ENCODE measurements around the gene HACD2.

The HACD2 gene

GRCh38 chr3:123447416-123447748, 137.5 kb downstream of the HACD2 start:
- no peak for DNase-seq (ENCODE audit: low read depth, low spot score)

GRCh38 chr3:123446610-123447109, 138.2 kb downstream of the HACD2 start:
- DNase-seq (ENCODE audit: low read depth, low spot score), result no peak

GRCh38 chr3:123446210-123446609, 138.6 kb downstream of the HACD2 start:
- DNase-seq (ENCODE audit: low read depth, low spot score), result no peak

- DNase-seq (ENCODE audit: low read depth, low spot score), result no peak
These were observed 139.2 kb downstream of the HACD2 start for GRCh38 chr3:123445702-123446101.

GRCh38 chr3:123444744-123445143, 140.1 kb downstream of the HACD2 start:
- DNase-seq (ENCODE audit: low read depth, low spot score), result no peak

- no peak for DNase-seq (ENCODE audit: low read depth, low spot score)
These were observed 140.8 kb downstream of the HACD2 start for GRCh38 chr3:123444023-123444422.

GRCh38 chr3:123442908-123443307, 141.9 kb downstream of the HACD2 start:
- no peak for DNase-seq (ENCODE audit: low read depth, low spot score)

- no peak for DNase-seq (ENCODE audit: low read depth, low spot score)
These were observed 142.7 kb downstream of the HACD2 start for GRCh38 chr3:123442125-123442524.

All from activated CD4-positive, CD25-positive, alpha-beta regulatory T cell treated with anti-CD3 and anti-CD28 coated beads, Interleukin-2, amount 50 U/mL, for 16 hours (primary cell).